ENCODE data around the gene HNRNPA1. TPM values are rescaled to one million over a fixed set of nuclear protein-coding genes. Genes with fewer than 3 reads are reported as not detected.

The HNRNPA1 gene
- total and polyA plus RNA-seq, 2 donors (not counting 1 experiment from before 2014, with no cell fraction given): 631 to 1,040 TPM

DNA sequence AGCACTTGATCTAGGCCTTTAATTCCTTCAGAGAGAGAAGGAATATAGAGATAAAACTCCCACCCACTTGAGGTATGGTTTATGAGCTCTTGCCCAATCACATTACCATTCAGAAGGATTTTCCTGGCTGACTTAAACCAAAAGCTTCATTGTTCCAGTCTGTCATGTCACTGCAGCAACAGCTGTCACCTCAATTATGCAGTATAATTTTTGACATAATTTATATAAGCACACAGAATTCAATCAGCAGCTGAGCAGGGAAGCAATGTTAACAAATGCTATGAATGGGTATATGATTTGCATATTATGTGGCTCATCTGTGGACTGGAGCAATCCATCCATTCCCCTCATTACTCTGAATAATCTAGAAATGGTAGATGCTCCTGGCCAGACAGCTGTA lies 40.9 kb upstream of the HNRNPA1 start:
- no peaks in the 10 kb centered on the region for H3K27me3 ChIP-seq (replicated peaks in 1 of 4; ENCODE audit: control extremely low read depth in 1 of 4, control insufficient read depth in 3 of 4, insufficient read depth in 4 of 4, low read length in 3 of 4)
- DNase-seq (no peak), ATAC-seq (ENCODE audit: low read depth) (no peak)
- TF ChIP-seq CTCF (IDR thresholded peaks at IDR 0.05) (no peak), EZH2 (IDR thresholded peaks at IDR 0.05; ENCODE audit: borderline replicate concordance, insufficient read depth, low read depth, low read length, poor library complexity, severe bottlenecking) (no peak)
- H3K36me3 ChIP-seq (replicated peaks in 1 of 2; ENCODE audit: control extremely low read depth in 1 of 2, control insufficient read depth in 1 of 2, extremely low read depth in 1 of 2, insufficient read depth in 2 of 2, low read length in 1 of 2): peaks cover 7 to 38% of the 10 kb centered on the region in 2 experiments
- no peak overlapping the region for H2AFZ ChIP-seq (ENCODE audit: insufficient read depth, low read depth, low read length, poor library complexity, severe bottlenecking)
- no peak overlapping the region for H3K9ac ChIP-seq (ENCODE audit: low read length)
- CTCF ChIA-PET: interaction anchor here (4.9 kb wide), 1 partner anchor 12 kb away, joined by 25 read pairs; no protein-coding TSS in a partner anchor
- no peaks in the 10 kb centered on the region for H4K20me1 ChIP-seq (ENCODE audit: control insufficient read depth, insufficient read depth, low read length, poor library complexity, severe bottlenecking)
- H3K79me2 ChIP-seq (ENCODE audit: control insufficient read depth, insufficient read depth, low read length): peaks cover 4% of the 10 kb centered on the region
- no peaks in the 10 kb centered on the region for H3K27me3 Mint-ChIP-seq
- H3K4me3 Mint-ChIP-seq: no peak overlapping the region
- H3K27ac Mint-ChIP-seq: no peak overlapping the region
- peaks cover 2% of the 10 kb centered on the region for H3K4me1 Mint-ChIP-seq
- no peak overlapping the region for H3K27ac ChIP-seq (ENCODE audit: low read length in 2 of 2)
- no peaks in the 10 kb centered on the region for H3K9me3 ChIP-seq (ENCODE audit: control extremely low read depth in 1 of 3, control insufficient read depth in 2 of 3, insufficient read depth in 1 of 3, low read length in 2 of 3)
- no peak overlapping the region for H3K4me3 ChIP-seq (ENCODE audit: control extremely low read depth in 1 of 5, extremely low read depth in 1 of 5, insufficient read depth in 1 of 5, low read depth in 2 of 5, low read length in 4 of 5)
- no peaks in the 10 kb centered on the region for H3K4me1 ChIP-seq (ENCODE audit: control insufficient read depth in 2 of 2, insufficient read depth in 2 of 2, low read length in 2 of 2)
- POLR2A ChIA-PET: no interaction called here
- H3K9me3 Mint-ChIP-seq (ENCODE audit: insufficient read depth): no peaks in the 10 kb centered on the region
- no peak overlapping the region for H3K4me2 ChIP-seq (replicated peaks; ENCODE audit: low read depth, low read length, poor library complexity, severe bottlenecking)
- intact Hi-C loops (cut with micrococcal nuclease): no loop called here

DNA sequence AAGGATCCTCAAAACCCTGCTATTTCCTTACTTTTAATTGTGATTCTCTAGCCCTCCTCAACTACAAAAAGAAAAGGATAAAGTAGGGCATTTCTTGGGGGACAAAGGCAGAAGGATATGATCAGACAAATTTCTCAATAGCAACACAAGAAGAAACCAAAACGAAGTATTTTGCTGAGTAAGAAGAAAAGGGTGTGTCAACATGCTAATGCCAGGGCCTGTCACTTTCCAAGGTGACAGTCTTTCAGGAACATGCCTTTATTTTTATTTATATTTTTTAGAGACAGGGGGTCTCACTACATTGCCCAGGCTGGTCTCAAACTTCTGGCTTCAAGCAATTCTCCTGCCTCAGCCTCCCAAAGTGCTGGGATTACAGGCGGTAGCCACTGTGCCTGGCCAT lies 40.4 kb upstream of the HNRNPA1 start:
- Histone ChIP-seq H3K79me2 (ENCODE audit: control insufficient read depth, insufficient read depth, low read length) (peaks cover 4% of the 10 kb centered on the region), H3K9me3 (ENCODE audit: control extremely low read depth in 1 of 3, control insufficient read depth in 2 of 3, insufficient read depth in 1 of 3, low read length in 2 of 3) (no peaks in the 10 kb centered on the region), H4K20me1 (ENCODE audit: control insufficient read depth, insufficient read depth, low read length, poor library complexity, severe bottlenecking) (no peaks in the 10 kb centered on the region), H2AFZ (ENCODE audit: insufficient read depth, low read depth, low read length, poor library complexity, severe bottlenecking) (no peak overlapping the region), H3K27ac (ENCODE audit: low read length in 2 of 2) (no peak overlapping the region), H3K4me3 (ENCODE audit: control extremely low read depth in 1 of 5, extremely low read depth in 1 of 5, insufficient read depth in 1 of 5, low read depth in 2 of 5, low read length in 4 of 5) (no peak overlapping the region), H3K27me3 (replicated peaks in 1 of 4; ENCODE audit: control extremely low read depth in 1 of 4, control insufficient read depth in 3 of 4, insufficient read depth in 4 of 4, low read length in 3 of 4) (no peaks in the 10 kb centered on the region), H3K4me2 (replicated peaks; ENCODE audit: low read depth, low read length, poor library complexity, severe bottlenecking) (no peak overlapping the region), H3K9ac (ENCODE audit: low read length) (no peak overlapping the region), H3K36me3 (replicated peaks in 1 of 2; ENCODE audit: control extremely low read depth in 1 of 2, control insufficient read depth in 1 of 2, extremely low read depth in 1 of 2, insufficient read depth in 2 of 2, low read length in 1 of 2) (peaks cover 7 to 40% of the 10 kb centered on the region in 2 experiments), H3K4me1 (ENCODE audit: control insufficient read depth in 2 of 2, insufficient read depth in 2 of 2, low read length in 2 of 2) (no peaks in the 10 kb centered on the region)
- Mint-ChIP-seq H3K27ac (no peak overlapping the region), H3K4me3 (no peak overlapping the region), H3K27me3 (no peaks in the 10 kb centered on the region), H3K9me3 (ENCODE audit: insufficient read depth) (no peaks in the 10 kb centered on the region), H3K4me1 (peaks cover 2% of the 10 kb centered on the region)
- intact Hi-C loops (cut with micrococcal nuclease): no loop called here
- ChIA-PET CTCF (interaction anchor here (1.0 to 4.9 kb wide), 2 partner anchors 12 to 26 kb away, joined by 3 to 25 read pairs; no protein-coding TSS in a partner anchor), POLR2A (no interaction called here)
- WGBS (ENCODE audit: insufficient coverage): no CpG with 5 or more reads among the region's 2 CpGs
- TF ChIP-seq EZH2 (IDR thresholded peaks at IDR 0.05; ENCODE audit: borderline replicate concordance, insufficient read depth, low read depth, low read length, poor library complexity, severe bottlenecking) (no peak), CTCF (IDR thresholded peaks at IDR 0.05) (no peak)
- ATAC-seq (ENCODE audit: low read depth) (no peak), DNase-seq (no peak)
